Loucy (cell line): ENCODE data around the gene FOXK2.

Experiments
- CTCF ChIP-seq: fragments of 200-600 bp; sonication (generic); conservative IDR thresholded peaks from 2 replicates; pipeline ENCODE4 v1.5.1; 2014; ENCODE audit warnings: mild to moderate bottlenecking, antibody characterized with exemption, low read length
- EZH2phosphoT487 ChIP-seq: fragments of 200-600 bp; IDR thresholded peaks from 2 replicates; pipeline ENCODE4 v1.6.1; 2018; ENCODE audit warnings: antibody characterized with exemption, mild to moderate bottlenecking, moderate library complexity, borderline replicate concordance

GRCh38 chr17:82570277-82570676, 50.7 kb downstream of the FOXK2 start:
- TF ChIP-seq CTCF = no peak
- TF ChIP-seq EZH2phosphoT487 = no peak
